Activated gamma-delta T cell (primary cell): ENCODE measurements around the gene SLC17A3.

Source experiments
- DNase-seq: peaks from one replicate; lab custom pipeline; 2025; lab: John Stamatoyannopoulos, UW

The SLC17A3 gene

DNA sequence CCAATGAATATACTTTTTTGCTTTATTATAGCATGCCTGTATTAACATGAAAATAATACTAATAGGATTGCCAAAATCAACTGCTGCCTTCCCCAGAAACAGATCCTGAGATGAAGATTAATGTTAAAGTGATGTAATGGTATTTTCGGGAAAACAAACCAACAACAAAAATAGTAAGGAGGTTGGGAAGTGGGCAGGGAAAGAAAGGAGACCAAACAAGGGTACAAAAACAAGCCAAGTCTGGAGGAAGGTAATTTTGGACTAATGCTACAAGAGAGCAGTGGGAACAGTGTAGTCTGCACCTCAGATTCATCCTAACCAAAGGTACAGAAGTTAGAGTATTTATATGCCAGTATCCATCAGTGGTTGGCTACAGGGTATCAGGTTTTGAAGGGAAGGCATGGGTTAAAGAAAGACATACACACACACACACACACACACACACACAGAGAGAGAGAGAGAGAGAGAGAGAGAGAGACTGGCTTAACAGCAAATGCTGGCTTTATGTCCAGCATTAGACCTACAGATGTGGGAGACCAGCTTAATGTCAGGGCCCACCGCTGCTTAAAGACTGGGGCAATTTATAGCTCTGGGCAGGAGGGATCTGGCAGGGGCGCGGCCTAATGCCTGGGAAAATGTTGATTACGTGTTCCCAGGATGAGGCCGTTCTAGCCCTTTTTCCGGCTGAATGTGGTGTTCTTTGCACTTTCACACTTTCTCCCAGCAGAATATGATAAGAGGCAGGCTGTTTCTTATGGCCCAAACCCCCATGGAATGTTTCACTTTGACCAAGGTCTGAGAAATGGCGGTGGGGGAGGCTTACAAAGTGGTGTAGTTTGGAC is 38.4 kb downstream of the SLC17A3 start:
- no peak for DNase-seq

DNA sequence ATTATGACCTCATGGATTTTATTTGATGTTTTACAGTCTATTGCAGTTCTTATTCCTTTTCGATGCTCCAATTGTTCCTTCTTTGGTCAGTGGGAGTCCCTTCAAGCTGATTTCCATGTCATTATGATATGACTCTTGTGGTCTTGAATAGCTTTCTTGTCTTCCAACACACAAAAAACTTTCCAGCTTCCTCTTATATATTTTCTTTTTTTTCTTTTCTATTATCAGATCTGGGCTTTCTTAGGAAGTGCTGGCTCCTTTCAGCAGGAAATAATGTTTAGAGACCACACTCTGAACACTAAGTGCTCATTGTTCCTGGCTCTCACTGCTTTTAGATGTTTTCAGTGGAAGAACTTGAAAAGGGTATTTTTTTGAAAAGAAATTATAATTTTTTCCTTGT is 39.1 kb downstream of the SLC17A3 start:
- DNase-seq: no peak

DNA sequence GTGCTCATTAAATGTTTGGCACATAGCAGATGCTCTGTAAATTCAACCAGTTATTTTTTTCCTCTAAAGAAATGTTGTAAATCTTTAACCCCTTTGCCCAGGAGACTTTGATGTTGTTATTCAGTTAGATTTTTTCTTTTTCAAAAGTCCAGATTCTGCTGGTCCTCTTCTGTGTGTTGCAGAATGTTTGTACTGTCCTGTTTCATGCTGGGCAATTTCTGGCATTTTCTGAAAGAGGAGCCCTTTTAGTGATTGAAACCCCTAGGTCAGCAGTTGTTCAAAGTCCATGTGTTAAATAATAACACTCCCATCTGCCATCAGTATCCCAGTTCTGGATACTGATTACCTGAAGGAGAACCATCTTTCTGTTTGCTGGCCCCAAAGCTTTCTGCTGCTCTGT is 40.9 kb downstream of the SLC17A3 start:
- no peak for DNase-seq

DNA sequence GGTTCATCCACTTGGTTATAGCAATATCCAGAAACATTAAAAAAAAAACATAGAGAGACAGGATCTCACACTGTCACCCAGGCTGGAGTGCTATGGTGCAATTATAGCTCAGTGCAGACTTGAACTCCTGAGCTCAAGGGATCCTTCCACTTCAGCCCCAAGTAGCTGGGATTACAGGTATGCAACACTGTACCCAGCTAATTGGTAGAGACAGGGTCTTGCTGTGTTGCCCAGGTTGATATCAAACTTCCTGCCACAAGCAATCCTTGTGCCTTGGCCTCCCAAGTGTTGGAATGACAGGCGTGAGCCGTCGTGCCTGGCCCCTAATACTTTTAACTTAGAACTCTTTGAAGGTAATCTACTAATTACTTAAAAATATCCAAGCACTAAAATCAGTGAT is 41.4 kb downstream of the SLC17A3 start:
- DNase-seq: no peak

DNA sequence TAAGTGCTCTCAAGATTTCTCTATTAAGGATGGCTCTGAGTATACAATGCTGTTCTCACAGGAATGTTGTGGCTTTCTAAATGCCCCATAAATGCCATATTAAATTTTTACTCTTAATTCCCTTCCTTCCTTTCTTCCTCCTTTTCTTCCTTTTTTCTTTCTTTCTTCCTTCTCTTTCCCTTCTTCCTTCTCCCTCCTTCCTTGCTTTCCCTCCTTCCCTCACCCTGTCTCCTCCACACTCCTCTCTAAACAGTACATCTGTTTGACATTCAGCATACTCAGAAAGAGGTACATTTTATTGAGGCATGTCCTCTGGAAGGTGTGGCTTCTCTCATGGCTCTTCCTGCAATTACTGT is 41.8 kb downstream of the SLC17A3 start:
- DNase-seq: no peak

DNA sequence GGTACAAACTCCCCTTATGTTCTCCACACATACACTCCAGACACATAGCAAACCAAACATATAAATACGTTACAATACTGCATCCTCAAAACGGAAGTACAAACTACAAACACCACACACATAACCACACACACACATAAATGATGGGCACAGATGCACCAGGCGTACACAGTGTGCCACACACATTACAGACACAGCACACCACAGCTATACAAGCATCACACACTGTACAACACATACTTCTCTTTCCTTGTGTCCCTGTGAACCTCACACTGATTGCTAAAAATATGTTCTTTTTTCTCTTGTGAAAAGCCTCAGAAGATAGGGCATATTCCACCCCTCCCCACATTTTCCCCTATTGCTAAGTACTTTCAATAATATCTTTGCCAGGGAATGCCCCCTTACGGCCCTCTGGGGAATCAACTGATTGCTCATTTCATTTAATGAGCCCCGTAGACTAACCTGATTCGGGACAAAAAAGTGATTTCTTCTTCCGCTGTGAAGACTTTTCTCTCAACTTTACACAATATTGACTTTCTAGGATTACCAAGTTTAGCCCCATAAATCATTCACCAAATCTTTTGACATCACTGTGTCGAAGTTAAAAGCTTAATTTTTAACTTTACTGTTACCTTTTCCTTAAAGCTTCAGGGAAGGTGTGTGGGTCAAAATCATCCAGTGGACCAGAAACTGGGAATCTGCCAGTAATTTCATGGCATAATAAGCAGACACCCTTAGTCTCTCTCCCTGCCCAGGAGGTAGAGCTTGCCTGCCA is 42.3 kb downstream of the SLC17A3 start, which contains the start of gene SLC17A1:
TSS of gene SLC17A1 (minus strand) at position 521 of the 775 bp plus-strand sequence. CDS start 1,495 bp downstream, outside the sequence.
- no peak for DNase-seq

DNA sequence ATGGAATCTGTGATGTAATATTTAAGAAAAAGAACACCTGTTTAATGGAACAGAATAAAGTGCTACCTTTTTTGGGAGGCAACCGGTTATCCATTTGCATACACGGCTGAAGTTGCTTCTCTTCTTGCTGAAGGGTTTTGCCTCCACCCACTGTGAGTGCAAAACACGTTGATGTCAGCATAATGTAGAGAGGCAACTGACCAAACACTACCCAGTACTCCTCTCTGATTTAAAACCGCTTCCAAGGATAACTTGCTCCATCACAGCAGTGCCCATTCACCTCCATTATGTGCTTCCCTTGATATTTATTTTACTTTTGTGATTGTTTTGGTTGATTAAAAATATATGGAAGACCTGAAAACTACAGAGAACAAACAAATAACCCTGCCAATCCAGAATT is 43.6 kb downstream of the SLC17A3 start:
- no peak for DNase-seq

DNA sequence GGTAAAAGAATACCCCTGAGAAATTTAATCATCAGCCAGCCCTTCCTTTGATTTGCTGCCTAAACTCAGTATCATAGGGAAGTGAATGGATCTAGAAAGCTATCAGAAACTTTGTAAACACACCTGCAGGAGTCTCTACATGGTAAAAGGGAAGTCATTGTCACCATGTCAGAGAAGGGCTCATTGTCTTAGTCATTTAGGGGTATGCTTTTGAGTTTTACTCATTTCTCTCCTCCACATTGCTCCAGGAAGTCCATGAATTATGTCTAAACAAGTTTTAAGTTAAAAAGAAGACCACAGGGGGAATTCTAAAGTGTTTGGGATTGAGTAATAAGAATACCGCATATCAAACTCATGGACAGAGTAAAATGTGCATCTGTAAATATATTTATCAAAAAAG is 44.7 kb downstream of the SLC17A3 start:
- no peak for DNase-seq

DNA sequence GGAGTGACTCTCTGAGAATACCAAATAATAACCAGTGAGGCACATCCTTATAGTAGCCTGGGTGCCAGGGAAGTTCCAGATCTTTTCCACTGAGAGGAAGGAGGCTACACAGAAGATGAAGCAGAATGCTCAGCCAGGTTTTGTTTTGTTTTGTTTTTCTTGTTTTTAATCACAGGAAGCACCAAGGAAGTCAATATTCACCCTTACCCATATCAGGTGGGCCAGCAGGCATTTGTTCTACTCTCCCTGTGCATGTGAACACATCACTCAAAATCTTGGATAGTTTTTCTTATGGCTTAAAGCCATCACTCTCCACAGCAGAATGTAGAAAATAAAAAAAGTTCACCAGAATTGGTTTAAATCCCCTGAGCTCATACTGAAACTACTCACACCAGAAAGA is 52.7 kb downstream of the SLC17A3 start:
- no peak for DNase-seq

DNA sequence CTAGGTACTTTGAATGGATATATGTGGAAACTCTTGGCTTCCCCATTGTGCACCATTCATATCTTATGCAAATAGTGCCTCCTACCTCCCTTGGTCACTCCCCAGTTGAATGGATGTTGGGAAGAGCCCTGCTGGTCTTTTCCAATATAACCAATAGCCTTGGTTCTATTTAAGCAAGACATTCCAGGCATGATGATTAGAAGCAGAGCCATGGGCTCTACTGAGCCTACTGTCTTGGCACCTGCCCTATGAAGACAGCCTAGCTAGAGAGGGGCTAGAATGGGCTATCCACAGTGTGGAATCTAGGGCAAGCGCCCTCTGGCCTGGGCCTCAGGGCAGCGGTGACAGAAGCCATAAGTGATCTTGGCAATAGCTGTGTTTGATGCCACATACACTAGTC is 57.8 kb downstream of the SLC17A3 start:
- no peak for DNase-seq

DNA sequence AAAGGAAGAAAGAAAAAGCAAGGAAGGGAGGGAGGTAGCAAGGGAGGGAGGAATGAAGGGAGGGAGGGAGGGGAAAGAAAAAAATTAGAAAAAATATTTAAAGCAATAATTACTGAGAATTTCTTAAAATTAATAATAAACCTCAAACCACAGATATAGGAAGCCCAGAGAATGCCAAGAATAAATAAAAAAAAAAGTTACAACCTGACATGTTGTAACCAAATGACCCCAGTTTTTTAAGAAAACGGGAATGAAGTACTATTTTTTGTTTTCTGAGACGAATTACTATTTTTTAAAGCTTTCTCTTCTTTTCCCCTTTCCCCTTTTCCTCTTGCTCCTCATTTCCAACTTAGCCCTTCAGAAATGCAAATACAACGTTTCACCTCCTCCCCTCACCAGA is 58.8 kb downstream of the SLC17A3 start:
- DNase-seq: no peak

DNA sequence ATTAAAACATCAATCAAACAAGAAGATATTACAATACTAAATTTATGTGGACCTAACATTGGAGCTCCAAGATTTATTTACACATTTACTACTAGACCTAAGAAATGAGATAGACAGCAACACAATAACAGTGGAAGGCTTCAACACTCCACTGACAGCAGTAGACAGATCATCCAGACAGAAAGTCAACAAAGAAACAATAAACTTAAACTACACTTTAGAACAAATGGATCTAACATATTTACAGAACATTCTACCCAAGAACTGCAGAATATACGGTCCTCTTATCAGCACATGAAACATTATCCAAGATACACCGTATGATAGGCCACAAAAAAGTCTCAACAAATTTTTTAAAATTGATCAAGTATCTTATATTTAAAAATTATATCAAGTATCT is 69.2 kb downstream of the SLC17A3 start:
- DNase-seq: no peak

DNA sequence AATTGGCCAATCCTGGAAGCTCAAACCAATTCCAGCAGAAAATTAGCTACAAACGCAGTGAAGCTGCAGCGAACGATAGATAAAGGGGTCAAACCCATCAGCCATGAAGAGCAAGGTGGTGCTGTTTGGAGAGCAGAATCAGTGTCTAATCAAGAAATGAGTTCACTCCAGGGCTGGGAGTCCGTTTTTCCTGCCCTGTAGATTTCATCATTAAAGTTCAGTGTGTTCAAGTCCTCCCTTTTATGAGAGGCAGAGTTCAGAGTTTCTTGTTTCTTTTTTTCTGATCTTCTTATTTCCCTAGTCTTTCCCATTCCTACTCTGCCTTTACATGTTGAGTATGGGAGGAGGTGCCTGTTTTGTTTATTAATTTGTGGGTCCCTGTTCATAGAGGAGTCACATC is 72.6 kb downstream of the SLC17A3 start:
- no peak for DNase-seq
